OCI-LY7 (cell line): Measurements from ENCODE around the gene ZMAT5. TPM values are rescaled to one million over a fixed set of nuclear protein-coding genes. Genes with fewer than 3 reads are reported as not detected.

ENCODE experiments used
- BruUV-seq: library from RNA; stranded (reverse); fragments of 400-500 nt; replicated peaks from 2 replicates; lab custom pipeline; 2021; lab: Mats Ljungman, UMichigan
- CTCF ChIA-PET: fragments of 300-600 bp; sonication (Branson Sonifier 250); formaldehyde crosslinking; loops from one replicate; lab custom pipeline; 2022; ENCODE audit warnings: antibody characterized with exemption; ENCODE audit not compliant: unreplicated experiment; lab: Charles Lee
- POLR2A ChIA-PET: fragments of 300-600 bp; sonication (Branson Sonifier 250); formaldehyde crosslinking; loops from one replicate; lab custom pipeline; 2022; ENCODE audit warnings: antibody characterized with exemption; lab: Charles Lee
- DNase-seq: peaks from one replicate; pipeline ENCODE4 v3.0.0-alpha.2; 2015; ENCODE audit warnings: low spot score
- H2AFZ ChIP-seq: fragments of 200-600 bp; sonication (generic), shearing (Covaris generic); 2 replicates; pipeline ENCODE4 v1.6.1; 2014; ENCODE audit warnings: mild to moderate bottlenecking, antibody characterized with exemption, low read length, moderate library complexity
- H3K27ac ChIP-seq: fragments of 200-600 bp; sonication (generic); 2 replicates; pipeline ENCODE4 v1.5.1; 2014; ENCODE audit warnings: mixed run types, low read depth, mild to moderate bottlenecking, moderate library complexity, low read length, inconsistent platforms; ENCODE audit not compliant: poor library complexity, severe bottlenecking
- H3K36me3 ChIP-seq: fragments of 200-600 bp; sonication (generic); 2 replicates; pipeline ENCODE4 v1.6.1; 2014; ENCODE audit warnings: mild to moderate bottlenecking, antibody characterized with exemption, low read length, moderate library complexity, mixed read lengths; ENCODE audit not compliant: insufficient read depth
- H3K4me1 ChIP-seq: fragments of 200-600 bp; sonication (generic); 2 replicates; pipeline ENCODE4 v1.5.1; 2014; ENCODE audit warnings: mild to moderate bottlenecking, low read length; ENCODE audit not compliant: insufficient read depth, poor library complexity, severe bottlenecking
- H3K4me2 ChIP-seq: fragments of 200-600 bp; sonication (generic); 2 replicates; pipeline ENCODE4 v1.6.1; 2014; ENCODE audit warnings: mild to moderate bottlenecking, low read length
- H3K4me3 ChIP-seq: fragments of 200-600 bp; sonication (generic); 2 replicates; pipeline ENCODE4 v1.5.1; 2014; ENCODE audit warnings: mild to moderate bottlenecking, low read depth, low read length; ENCODE audit not compliant: poor library complexity, severe bottlenecking
- H3K79me2 ChIP-seq: fragments of 200-600 bp; sonication (generic); 2 replicates; pipeline ENCODE4 v1.6.1; 2016; ENCODE audit warnings: low read depth, mild to moderate bottlenecking, low read length, moderate library complexity, mixed read lengths; ENCODE audit not compliant: insufficient read depth
- H3K9me2 ChIP-seq: fragments of 200-600 bp; sonication (generic); 2 replicates; pipeline ENCODE4 v1.6.1; 2016; ENCODE audit warnings: mild to moderate bottlenecking, low read length, mixed read lengths; ENCODE audit not compliant: insufficient read depth
- H3K9me3 ChIP-seq: fragments of 200-600 bp; sonication (generic); 2 replicates; pipeline ENCODE4 v1.6.1; 2014; ENCODE audit warnings: mild to moderate bottlenecking, mixed run types, low read length, mixed read lengths
- H4K20me1 ChIP-seq: fragments of 200-600 bp; sonication (generic); 2 replicates; pipeline ENCODE4 v1.6.1; 2014; ENCODE audit warnings: mild to moderate bottlenecking, antibody characterized with exemption, low read length, moderate library complexity, mixed read lengths; ENCODE audit not compliant: insufficient read depth
- CTCF ChIP-seq: fragments of 200-600 bp; sonication (generic); conservative IDR thresholded peaks from 2 replicates; pipeline ENCODE4 v1.5.1; 2014; ENCODE audit warnings: mild to moderate bottlenecking, antibody characterized with exemption, low read length, moderate library complexity, mixed read lengths
- EZH2phosphoT487 ChIP-seq: fragments of 200-600 bp; sonication (generic); IDR thresholded peaks from 2 replicates; pipeline ENCODE4 v1.6.1; 2018; ENCODE audit warnings: low read depth, borderline replicate concordance, mild to moderate bottlenecking, mixed run types, antibody characterized with exemption, low read length, moderate library complexity, mixed read lengths
- intact Hi-C: fragments of 100-400 bp; cut with micrococcal nuclease; formaldehyde crosslinking; loops from one replicate; pipeline ENCODE4 v1.10.0; 2022; ENCODE audit not compliant: unreplicated experiment
- total RNA-seq, 2 experiments: library from RNA; depleted of rRNA in 1 of 2; stranded (reverse); fragments of >200 nt in 1 of 2; shearing (Covaris generic) in 1 of 2; gene quantifications; 2 replicates each; pipeline ENCODE4 v1.2.3, GENCODE V29; 2014 to 2022

Gene ZMAT5
- total RNA-seq, 2 experiments from 2014 or later = 19.1 to 21.2 TPM

DNA sequence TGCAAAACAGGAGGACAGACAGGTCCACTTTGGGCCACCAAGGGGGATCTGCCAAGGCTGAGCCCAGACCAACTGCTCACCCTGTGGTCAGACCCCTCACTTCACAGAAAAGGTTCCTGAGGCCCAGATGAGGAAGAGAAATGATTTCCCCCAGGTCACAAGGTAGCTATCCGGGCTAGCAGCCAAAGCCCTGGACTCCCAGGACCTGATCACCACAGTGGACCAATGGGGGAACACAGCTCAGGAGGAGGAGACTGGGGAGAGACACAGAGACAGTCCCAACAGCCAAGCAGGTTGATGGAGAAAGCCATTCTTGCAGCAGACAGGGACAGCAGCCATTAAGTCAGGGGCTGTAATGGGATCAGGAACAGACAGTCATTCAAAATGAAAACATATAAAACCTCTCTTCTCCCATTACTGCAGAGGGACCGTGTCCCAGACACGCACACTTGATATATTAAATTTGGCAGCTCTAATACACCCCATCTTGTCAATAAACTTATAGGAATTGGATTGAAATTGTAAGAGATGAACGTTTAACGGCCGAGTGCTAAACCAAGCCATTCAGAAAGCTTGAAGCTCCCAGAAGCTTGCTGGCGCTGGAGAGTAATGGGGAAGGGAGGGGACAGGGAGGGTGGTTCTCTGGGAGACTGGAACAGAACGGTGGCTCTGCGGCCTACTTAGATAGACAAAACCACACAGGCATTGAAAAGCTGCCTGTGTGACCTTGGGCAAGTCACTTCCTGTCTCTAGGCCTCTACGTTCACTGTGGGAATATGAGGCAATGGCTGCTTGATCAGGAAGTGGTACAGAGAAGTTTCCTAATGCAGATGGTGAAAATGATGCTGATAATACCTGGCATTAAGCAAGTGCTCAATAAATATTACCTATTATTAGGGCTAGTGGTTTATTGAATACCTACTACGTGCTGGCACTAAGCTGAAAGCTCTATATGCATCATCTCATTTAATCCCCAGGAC, 16.0 kb downstream of the ZMAT5 start:
- H2AFZ ChIP-seq = no peak overlapping the region
- POLR2A ChIA-PET = interaction anchor here (0.6 kb wide), 1 partner anchor 169 kb away, joined by 5 read pairs; no protein-coding TSS in a partner anchor

GRCh38 chr22:29750029-29750428, 16.8 kb downstream of the ZMAT5 start:
- no peak for TF ChIP-seq EZH2phosphoT487
- no peak for TF ChIP-seq CTCF
- no peaks in the 10 kb centered on the region for H3K9me3 ChIP-seq
- no peaks in the 10 kb centered on the region for H3K79me2 ChIP-seq
- ChIA-PET POLR2A (no interaction called here), CTCF (no interaction called here)
- H3K4me3 ChIP-seq = no peak overlapping the region
- H2AFZ ChIP-seq = no peak overlapping the region
- H3K4me2 ChIP-seq = no peak overlapping the region
- intact Hi-C loops = no loop called here
- BruUV-seq = no TSS peak
- no peaks in the 10 kb centered on the region for H3K9me2 ChIP-seq
- H3K27ac ChIP-seq = no peak overlapping the region
- H4K20me1 ChIP-seq = no peaks in the 10 kb centered on the region
- H3K36me3 ChIP-seq = no peaks in the 10 kb centered on the region
- DNase-seq = no peak
- no peaks in the 10 kb centered on the region for H3K4me1 ChIP-seq

More for the DNA sequence above, 16.0 kb downstream of the ZMAT5 start:
- Histone ChIP-seq H3K36me3 (no peaks in the 10 kb centered on the region), H3K4me3 (no peak overlapping the region), H3K9me2 (no peaks in the 10 kb centered on the region), H3K4me1 (no peaks in the 10 kb centered on the region), H3K79me2 (no peaks in the 10 kb centered on the region), H4K20me1 (no peaks in the 10 kb centered on the region), H3K9me3 (no peaks in the 10 kb centered on the region), H3K4me2 (no peak overlapping the region), H3K27ac (no peak overlapping the region)
- CTCF ChIA-PET = no interaction called here
- DNase-seq = peak; percentile 12
- BruUV-seq = no TSS peak
- TF ChIP-seq CTCF (no peak), EZH2phosphoT487 (no peak)
- intact Hi-C loops = no loop called here
